ENCODE results near the gene HDDC3.

HDDC3 gene, protein sequence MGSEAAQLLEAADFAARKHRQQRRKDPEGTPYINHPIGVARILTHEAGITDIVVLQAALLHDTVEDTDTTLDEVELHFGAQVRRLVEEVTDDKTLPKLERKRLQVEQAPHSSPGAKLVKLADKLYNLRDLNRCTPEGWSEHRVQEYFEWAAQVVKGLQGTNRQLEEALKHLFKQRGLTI

DNA sequence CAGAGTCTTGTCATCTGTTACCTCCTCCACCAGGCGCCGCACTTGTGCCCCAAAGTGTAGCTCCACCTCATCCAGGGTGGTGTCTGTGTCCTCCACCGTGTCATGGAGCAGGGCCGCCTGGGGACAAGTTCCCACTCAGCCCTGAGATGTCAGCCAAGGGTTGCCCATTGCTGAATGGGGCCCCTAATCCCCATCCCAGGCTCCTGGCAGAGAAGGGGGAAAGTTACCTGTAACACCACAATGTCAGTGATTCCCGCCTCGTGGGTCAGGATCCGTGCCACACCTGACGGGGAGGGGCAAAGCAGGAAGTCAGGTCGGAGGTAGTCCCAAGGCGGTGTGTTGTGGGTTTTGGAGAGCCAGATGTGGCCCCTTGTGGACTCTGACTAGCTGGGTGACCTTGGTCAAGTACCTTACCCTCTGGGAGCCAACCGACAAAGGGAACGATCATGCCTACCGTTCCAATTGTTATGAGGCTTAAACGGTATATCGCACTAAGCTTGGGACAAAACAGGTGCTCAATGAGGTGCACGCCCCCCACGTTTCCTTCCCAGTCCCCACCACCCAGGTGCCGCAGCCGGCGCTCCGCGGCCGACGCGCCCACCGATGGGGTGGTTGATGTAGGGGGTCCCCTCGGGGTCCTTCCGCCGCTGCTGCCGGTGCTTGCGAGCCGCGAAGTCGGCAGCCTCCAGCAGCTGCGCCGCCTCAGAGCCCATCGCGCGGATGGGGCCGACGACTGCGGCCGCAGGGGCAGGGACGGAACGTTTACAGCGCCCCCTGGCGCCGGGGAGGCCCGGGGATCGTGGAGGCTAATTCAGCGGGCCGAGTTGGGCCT, at the start of gene HDDC3:
TSS of gene HDDC3 (minus strand) at position 722 of the 832 bp plus-strand sequence. CDS start at position 713, 9 bp downstream.
- DNase-seq (ENCODE audit: low read depth in 1 of 2, low spot score in 1 of 2) = peak; percentile 81 to 92

DNA sequence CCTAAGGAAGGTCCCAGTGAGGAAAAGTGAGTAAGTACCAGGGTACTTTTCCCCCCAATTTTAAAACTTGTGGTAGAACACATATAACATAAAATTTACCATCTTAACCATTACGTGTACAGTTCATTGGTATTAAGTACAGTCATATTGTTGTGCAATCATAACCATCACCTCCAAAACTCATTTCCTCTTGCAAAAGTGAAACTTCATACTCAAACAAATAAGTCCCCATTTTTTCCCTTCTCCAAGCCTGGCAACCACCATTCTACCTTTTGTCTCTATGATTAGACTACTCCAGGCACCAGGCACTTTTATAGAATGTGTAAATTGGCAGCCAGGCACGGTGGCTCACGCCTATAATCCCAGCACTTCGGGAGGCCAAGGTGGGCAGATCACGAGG, 49.8 kb upstream of the HDDC3 start:
- DNase-seq (ENCODE audit: low read depth in 1 of 2, low spot score in 1 of 2) = no peak

DNA sequence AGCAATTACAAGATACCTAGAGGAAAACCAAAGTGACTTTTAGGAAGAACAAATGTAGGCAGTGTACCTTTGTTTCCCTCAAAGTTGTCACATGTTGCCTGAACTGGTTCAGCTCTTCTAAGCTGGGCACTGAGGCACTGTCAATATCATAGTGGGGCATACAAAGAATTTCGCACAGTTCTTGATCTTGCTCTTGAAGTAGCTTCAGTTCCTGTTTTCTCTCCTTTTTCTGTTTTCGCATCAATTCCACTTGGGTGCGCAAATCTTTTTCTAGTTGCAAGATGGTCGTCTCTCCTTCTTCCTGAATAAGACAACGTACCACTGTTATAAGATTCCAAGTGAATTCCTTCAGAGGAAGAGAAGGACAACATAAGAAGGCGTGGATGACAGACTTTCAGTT, 49.3 kb upstream of the HDDC3 start:
- no peak for DNase-seq (ENCODE audit: low read depth in 1 of 2, low spot score in 1 of 2)

GRCh38 chr15:90979582-90979981, 47.2 kb upstream of the HDDC3 start:
- DNase-seq (ENCODE audit: low read depth in 1 of 2, low spot score in 1 of 2) = no peak

- DNase-seq (ENCODE audit: low read depth in 1 of 2, low spot score in 1 of 2) = no peak
These were observed 41.9 kb upstream of the HDDC3 start for GRCh38 chr15:90974216-90974615.

- no peak for DNase-seq (ENCODE audit: low read depth in 1 of 2, low spot score in 1 of 2)
These were observed 39.8 kb upstream of the HDDC3 start for GRCh38 chr15:90972133-90972532.

GRCh38 chr15:90970274-90970673, 37.9 kb upstream of the HDDC3 start:
- no peak for DNase-seq (ENCODE audit: low read depth in 1 of 2, low spot score in 1 of 2)

DNA sequence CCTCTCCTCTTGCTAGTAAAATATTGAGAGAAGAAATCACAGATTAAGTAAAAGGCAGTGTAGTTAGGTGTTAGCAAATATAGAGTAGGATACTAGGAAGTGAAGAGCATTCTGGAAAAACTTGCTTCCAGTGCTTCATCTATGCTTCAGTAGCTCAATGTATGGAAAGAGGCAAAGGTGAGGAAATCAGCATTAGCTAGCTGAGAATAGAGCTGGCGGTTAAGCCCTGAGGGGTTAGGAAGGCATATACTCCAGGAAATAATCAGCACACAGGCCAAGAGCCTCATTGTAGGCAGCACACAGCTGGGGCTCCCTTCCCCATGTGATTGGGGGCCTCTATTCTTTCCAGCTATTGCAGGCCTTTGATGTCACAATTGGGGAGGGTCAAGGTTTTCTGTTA, 36.1 kb upstream of the HDDC3 start:
- DNase-seq (ENCODE audit: low read depth in 1 of 2, low spot score in 1 of 2) = no peak

DNA sequence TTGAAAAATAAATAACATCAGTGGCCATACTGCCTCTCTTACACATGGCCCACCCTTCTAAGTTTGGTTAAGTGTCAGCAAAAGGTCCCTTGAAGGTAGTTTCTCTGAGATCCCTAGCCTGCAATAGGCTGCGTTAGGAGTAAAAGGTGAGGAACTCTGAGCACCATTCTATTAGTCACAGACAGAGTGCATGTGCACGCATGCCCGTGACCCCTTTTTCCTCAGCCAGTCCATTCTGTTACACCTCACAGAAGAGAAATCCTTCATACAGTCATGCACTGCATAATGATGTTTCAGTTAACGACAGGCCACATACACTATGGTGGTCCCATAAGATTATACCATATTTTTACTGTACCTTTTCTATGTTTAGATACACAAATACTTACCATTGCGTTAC, 34.9 kb upstream of the HDDC3 start:
- no peak for DNase-seq (ENCODE audit: low read depth in 1 of 2, low spot score in 1 of 2)

DNA sequence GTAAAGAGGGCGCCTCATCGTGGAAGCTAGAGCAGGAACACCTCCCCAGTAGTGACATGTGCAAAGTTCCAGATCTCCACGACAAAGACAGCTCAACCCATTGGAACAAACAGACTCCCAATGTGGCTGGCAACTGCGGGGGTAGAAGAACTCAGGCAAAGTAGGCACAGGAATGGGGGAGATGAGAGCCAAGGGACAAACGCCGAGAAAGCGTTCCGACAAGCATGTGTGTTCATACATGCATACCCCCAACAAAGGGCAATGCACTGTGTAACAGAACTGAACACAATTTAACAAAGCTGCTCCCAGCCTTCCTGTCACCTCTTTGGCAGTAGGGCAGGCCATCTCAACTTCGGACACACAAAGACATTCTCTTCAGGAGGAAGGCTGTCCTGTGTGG, 33.9 kb upstream of the HDDC3 start:
- no peak for DNase-seq (ENCODE audit: low read depth in 1 of 2, low spot score in 1 of 2)

DNA sequence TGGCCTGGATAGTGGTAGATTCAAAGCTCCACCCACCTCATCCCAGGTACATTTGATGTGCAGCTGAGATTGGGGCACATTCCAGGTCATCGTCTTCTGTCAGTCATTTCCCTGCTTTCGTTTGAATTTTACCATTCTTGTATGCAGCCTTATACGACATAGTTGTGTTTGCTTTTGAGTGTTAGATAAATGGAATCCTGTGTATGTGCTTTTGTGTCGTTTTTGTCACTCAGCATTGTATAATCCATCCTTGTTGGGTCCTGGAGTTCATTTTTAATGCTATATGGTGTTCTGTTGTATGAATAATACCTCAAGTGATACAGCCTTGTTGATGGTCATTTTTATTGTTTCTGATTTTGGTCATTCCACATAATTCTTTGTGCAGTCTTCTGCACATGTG, 29.7 kb upstream of the HDDC3 start:
- DNase-seq (ENCODE audit: low read depth in 1 of 2, low spot score in 1 of 2) = no peak

DNA sequence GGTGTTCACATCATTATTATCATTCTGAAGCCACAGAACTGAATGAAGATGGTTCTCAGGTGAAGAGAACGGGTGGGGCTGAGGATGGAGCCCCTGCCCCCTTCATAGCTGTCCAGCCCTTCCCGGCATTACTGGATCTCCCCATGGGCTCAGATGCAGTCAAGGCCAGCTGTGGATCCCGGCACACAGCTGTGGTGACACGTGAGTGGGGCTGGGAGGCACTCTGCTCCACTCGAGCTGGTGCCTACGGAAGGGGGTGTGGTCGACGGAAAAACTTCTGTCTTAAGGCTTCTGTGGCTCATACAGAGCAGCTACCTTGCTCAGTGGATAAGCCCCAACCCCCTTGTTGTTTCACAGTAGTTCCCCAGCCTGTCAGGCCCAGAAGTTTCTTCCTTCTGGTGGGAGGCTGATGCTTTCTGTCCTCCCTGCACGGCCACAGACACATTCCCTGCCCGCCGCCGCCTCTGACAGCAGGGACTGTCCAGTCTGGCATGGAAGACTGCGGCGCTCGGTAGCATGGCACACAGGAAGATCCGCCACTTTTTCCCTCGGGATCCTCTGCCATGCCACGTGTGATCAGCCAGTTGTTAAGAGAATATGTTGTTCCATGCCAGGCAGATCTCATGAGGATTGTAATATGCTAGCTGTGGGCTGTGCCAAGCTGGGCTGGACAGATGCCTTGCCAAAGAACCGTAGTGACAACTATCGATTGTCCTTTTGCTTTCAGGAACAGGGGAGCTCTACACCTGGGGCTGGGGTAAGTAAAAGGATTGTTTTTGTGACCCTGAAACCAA, 28.1 kb upstream of the HDDC3 start:
- DNase-seq (ENCODE audit: low read depth in 1 of 2, low spot score in 1 of 2) = no peak

- no peak for DNase-seq (ENCODE audit: low read depth in 1 of 2, low spot score in 1 of 2)
These were observed 27.5 kb upstream of the HDDC3 start for GRCh38 chr15:90959894-90960293.

- no peak for DNase-seq (ENCODE audit: low read depth in 1 of 2, low spot score in 1 of 2)
These were observed 26.8 kb upstream of the HDDC3 start for GRCh38 chr15:90959028-90959595.

DNA sequence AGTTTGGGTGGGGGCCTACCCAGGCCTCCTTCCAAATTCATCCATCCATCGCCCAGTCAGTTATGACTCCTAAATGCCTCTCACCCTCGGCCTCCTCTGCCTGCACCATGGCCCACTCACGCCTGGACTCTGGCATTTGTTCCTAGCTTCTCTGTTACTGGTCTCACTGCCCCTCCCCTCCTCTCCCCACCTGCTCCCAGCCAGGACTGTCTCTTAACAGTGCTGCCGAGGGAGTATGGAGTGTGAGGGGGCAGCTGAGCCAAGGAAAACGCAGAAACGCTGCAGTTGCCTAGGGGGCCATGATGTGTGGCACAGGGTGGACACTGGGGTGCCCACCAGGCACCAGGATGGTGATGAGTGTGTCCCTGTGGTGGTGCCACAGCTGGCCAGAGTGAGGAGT, 25.4 kb upstream of the HDDC3 start:
- DNase-seq (ENCODE audit: low read depth in 1 of 2, low spot score in 1 of 2) = no peak

DNA sequence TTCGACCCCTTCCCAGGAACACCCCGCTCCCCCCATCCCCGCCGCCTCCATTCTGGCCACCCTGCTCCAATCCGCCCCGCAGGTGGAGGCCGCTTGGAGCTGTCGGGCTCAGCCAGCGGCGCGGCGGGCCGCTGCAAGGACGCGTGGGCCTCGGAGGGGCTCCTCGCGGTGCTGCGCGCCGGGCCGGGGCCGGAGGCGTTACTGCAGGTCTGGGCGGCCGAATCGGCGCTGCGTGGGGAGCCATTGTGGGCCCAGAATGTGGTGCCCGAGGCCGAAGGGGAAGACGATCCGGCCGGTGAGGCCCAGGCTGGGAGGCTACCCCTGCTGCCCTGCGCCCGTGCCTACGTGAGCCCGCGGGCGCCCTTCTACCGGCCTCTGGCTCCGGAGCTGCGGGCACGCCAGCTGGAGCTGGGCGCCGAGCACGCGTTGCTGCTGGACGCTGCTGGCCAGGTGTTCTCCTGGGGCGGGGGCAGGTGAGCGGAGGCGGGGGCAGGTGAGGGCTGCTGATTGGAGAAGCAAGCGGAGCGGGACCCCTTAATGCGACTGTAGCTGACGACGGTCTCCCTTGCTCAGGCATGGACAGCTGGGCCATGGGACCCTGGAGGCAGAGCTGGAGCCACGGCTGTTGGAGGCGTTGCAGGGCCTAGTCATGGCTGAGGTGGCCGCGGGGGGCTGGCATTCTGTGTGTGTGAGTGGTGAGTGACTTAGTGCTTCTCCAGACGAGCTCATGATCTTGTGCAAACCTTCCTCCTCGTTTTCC, 24.9 kb upstream of the HDDC3 start:
- no peak for DNase-seq (ENCODE audit: low read depth in 1 of 2, low spot score in 1 of 2)

- peak; percentile 48 to 51 for DNase-seq (ENCODE audit: low read depth in 1 of 2, low spot score in 1 of 2)
These were observed 24.1 kb upstream of the HDDC3 start for GRCh38 chr15:90956274-90957030.

DNA sequence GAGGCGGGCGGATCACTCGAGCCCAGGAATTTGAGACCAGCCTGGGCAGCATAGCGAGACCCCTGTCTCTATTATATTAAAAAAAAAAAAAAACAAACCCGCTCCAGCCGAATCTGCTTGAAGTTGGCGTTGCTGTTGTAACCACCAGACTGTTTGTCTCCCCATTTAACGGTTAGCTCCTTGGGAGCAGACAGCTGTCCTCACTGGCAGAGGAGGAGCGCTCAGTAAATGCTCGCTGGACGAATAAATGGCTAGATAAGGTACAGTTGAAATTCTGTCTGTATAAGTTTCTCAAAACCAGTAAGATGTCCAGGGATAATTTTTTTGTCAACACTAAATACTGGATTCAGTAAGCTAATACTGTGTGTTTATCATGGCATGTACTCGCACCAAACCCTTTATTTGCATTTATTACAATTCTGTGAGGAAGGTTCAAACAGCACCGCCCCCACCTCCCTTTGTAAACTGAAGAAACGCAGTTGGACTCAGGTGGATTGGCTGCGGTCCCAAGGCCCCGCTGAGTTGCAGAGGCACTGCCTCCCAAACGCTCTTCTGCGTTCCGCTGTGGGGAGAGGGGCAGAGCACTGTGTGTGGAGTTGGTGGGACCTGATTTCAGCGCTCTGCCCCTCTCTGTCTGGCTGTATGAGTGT, 23.4 kb upstream of the HDDC3 start:
- no peak for DNase-seq (ENCODE audit: low read depth in 1 of 2, low spot score in 1 of 2)

DNA sequence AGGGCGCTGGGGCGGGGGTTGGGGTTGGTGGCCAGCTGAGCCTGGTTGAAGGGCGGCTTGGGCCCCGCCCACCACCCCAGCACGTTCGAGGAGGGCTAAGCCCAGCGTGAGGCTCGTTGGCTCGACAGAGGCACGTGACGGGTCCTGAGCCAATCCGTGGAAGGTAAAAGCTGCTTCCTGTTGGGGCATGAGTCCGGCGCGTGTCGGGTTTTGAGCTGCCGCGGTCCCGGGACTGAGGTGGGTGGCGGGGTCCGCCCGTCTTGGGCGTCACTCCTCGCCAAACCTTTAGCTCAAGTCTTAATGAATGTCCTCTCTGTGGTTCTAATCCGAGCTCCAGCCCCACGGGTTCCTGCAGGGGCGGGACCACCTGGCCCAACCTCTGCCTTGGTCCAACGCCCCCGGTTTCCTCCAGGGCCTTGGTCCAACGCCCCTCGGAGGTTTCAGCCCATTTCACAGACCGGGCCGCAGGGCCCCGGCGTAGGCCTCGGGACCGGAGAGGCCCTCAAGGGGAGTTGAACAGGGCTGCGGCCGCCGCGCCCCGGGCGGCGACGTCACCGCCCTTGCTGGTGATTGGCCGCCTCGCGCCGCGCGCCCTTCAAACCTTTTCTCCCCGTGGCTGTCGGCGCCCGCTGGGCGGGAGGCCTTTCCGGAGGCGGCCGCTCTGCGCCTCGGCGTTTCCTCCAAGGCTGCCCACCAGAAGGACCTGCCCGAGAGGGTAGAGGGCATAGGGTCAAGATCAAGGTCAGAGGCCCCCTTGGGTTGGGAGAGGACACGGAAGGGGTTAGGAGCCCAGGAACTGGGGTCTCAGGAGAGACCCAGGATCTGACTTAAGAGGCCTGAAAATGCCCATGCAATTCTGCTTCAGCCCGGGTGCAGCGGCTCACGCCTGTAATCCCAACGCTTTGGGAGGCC, 22.6 kb upstream of the HDDC3 start, which contains the start of gene RCCD1:
TSS of gene RCCD1 (plus strand) at position 173 of the 912 bp plus-strand sequence. CDS start 1,851 bp downstream, outside the sequence.
- DNase-seq (ENCODE audit: low read depth in 1 of 2, low spot score in 1 of 2) = peak; percentile 71 to 77

Data from stimulated activated CD4-positive, alpha-beta T cell treated with anti-CD3 and anti-CD28 coated beads, Interleukin-15, amount 100 ng/mL, for 1 hour (primary cell).